Activated CD8-positive, alpha-beta memory T cell treated with anti-CD3 and anti-CD28 coated beads, Interleukin-2, amount 50 U/mL, for 1 hour (primary cell): Measurements from ENCODE around the gene ARL16.

ENCODE experiments used
- DNase-seq: peaks from one replicate; pipeline ENCODE4 v3.0.0-alpha.2; 2020; ENCODE audit errors: extremely low read depth

Gene ARL16, protein sequence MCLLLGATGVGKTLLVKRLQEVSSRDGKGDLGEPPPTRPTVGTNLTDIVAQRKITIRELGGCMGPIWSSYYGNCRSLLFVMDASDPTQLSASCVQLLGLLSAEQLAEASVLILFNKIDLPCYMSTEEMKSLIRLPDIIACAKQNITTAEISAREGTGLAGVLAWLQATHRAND

DNA sequence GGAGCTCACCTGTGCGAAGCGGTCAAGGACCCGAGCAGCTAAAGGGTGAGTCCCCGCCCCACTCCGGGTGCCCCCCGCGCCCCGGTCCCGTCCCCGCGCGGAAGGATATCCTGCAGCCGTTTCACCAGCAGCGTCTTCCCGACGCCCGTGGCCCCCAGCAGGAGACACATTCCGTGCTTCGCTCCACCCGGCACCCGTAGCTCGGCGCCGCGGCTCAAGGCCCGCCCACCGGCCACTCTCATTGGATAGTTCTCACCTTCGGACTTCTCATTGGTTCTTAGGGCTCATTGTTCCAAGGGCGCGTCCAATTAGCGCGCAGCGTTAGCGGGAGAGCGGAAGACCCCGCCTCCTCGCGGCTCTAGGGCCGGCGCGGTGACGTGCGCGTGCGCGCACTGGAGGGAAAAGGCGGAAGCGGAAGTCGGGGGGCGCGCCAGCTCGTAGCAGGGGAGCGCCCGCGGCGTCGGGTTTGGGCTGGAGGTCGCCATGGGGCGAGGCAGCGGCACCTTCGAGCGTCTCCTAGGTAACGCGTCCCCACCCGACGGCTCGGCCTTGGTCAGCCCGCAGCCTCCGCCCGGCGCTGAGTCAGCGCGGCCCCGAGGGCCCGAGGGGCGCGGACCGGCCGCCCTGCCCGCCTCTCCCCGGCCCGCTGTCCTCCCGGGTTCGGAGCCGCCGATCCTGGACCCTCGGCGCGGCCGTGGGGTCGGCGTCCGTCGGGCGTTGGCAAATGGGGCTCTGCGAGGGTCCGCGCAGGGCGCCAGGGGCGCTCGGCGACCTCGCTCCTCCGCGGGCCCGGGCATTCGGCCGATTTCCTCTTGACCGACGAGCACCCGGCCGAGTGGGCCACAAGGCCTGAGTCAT lies at the start of gene ARL16, which contains the start of gene HGS:
Gene ARL16 (minus strand): TSS at position 214 of the 858 bp plus-strand sequence. CDS start 44 bp downstream, at position 170.
Gene HGS (plus strand): TSS at position 428 of the 858 bp plus-strand sequence. CDS start 56 bp downstream, at position 484.
- peak; percentile 93 for DNase-seq

- DNase-seq = no peak
These were observed 43.9 kb upstream of the ARL16 start for GRCh38 chr17:81727324-81728031.

DNA sequence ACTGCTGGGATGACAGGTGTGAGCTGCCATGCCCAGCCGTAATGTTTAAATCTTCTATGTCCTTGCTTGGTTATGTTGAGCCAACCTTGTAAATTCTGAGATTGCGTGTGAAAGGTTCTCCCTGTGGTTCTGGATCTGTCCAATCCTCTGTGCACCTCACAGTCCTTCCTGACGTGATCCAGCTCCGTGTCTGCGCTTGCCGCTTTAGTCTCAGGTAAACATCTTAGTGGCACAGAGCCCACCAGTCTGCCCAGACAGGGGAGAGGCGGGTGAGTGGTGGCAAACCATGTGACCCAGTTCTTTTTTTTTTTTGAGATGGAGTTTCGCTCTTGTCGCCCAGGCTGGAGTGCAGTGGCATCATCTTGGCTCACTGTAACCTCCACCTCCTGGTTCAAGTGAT lies 42.4 kb upstream of the ARL16 start:
- DNase-seq = no peak

GRCh38 chr17:81725439-81725838 lies 41.8 kb upstream of the ARL16 start:
- no peak for DNase-seq

DNA sequence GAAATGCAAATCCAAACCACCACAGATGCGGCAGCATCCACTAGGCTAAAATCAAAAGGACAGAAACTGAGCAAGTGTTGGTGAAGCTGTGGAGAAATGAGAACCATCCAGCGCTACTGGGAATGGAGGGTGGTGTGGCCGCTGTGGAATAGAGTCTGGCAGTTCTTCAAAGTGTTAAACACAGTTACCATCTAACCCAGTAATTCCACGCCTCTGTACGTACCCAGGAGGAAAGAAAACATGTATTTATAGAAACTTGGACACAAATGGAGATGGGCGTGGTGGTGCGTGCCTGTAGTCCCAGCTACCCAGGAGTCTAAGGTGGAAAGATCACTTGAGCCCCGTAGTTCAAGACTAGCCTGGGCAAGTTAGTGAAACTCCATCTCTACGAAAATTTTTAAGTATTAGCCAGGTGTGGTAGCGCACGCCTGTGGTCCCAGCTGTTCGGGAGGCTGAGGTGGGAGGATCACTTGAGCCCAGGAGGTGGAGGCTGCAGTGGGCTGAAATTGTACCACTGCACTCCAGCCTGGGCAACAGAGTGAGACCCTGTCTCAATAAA lies 40.1 kb upstream of the ARL16 start:
- no peak for DNase-seq

- no peak for DNase-seq
These were observed 38.9 kb upstream of the ARL16 start for GRCh38 chr17:81722184-81723120.

- no peak for DNase-seq
These were observed 36.9 kb upstream of the ARL16 start for GRCh38 chr17:81720267-81721071.

DNA sequence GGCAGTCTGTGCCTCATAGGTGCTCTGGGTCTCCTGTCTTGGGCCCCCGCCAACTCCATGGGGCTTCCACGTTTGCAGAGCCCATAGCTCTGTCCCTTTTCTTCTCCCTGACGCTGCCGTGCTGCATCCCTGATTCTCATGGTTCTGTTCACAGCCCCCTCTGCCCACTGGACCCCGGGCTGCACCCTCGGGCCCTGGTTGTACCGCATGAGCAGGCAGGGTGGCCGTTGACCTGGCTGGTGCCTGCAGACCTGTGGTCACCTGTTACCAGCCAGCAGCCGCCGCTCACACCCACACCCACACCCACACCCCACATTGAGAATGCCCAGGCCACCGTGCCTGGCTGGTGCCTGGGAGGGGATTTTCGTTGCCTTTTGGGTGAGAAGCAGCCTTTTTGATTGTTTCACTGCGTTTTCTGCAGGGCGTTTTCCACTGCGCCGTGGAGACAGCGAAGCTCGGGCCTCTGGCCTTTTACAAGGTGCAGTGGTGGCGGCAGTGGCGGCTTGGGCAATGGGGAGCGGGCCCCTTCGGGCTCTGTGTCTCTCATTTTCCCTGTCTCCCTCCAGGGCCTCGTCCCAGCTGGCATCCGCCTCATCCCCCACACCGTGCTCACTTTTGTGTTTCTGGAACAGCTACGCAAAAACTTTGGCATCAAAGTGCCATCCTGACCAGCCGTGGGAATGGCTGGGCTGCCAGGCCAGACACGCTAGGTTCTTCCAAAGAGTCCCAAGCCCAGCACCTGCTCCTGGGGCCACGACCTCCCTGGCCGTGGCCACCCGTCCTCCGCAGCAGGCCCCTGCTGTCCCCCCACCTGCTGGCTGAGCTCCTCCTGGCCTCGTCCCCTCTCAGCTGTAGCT lies 36.0 kb upstream of the ARL16 start:
- no peak for DNase-seq

- no peak for DNase-seq
These were observed 34.1 kb upstream of the ARL16 start for GRCh38 chr17:81717766-81718089.

GRCh38 chr17:81717049-81717765 lies 33.6 kb upstream of the ARL16 start:
- DNase-seq = no peak

GRCh38 chr17:81716674-81716996 lies 33.0 kb upstream of the ARL16 start:
- DNase-seq = no peak

GRCh38 chr17:81715872-81716673 lies 32.5 kb upstream of the ARL16 start:
- no peak for DNase-seq

DNA sequence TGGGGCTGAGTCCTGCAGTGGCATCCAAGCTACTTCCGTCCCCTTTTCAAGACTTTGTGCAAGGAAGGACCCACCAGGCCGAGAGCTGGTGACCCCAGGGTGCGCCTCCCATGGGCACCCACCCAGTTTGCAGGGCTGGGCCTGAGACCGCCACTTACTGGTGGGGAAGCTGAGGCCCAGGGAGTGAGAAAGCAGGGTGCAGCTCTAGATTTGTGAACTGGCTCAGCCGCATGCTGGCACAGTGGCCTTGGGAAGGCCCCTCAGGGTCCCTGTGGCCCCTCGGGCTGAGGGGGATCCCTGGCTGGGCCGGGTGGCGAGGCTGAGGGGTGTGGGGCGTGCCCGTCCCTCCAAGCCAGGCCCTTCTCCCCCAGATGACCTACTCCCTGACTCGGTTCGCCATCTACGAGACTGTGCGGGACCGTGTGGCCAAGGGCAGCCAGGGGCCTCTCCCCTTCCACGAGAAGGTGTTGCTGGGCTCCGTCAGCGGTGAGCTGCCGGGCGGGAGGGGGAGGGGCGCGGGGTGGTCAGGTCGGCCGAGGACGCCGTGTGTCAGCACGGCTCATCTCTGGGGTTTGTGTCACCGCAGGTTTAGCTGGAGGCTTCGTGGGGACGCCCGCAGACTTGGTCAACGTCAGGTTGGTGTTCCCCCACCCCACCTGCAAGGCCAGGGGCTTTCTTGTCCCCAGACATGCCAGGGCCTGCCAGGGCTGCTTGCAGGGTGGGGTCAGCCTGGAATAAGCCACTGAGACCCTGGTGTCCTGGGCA lies 31.7 kb upstream of the ARL16 start:
- no peak for DNase-seq

DNA sequence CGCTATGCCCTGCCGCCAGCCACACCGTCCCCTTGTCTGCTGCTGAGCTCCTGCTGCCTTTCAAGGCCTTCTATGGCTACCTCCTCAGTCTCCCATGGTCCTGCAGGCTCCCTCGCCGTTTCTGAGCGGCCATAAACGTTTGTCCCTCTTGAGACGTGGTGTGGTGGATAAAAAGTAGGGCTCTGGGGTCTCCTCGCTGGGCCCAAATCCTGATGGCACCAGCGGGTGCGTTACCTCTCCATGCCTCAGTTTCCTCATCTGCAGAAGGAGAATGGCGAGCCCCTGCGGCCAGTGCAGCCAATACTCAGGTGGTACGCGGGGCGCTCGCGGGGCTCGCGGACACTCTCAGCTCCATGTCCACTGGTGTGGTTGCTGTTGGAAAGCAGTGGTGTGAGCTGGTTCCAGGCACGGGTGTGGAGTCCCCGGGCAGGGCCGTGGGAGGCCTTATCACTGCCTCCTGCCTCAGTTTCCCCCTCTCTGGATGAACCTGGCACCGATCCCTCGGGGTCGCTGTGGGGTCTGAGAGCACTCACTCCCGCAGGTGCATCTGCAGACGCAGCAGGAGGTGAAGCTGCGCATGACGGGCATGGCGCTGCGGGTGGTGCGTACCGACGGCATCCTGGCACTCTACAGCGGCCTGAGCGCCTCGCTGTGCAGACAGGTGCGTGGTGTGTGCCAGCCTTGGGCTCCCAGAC lies 31.0 kb upstream of the ARL16 start:
- DNase-seq = no peak

- no peak for DNase-seq
These were observed 30.2 kb upstream of the ARL16 start for GRCh38 chr17:81713556-81714411.
